ENCODE results near the gene MAPK8.

The MAPK8 gene

GRCh38 chr10:48282829-48283228, 23.6 kb upstream of the MAPK8 start:
- TF ChIP-seq EZH2 (optimal IDR thresholded peaks at IDR 0.05; ENCODE audit: low read depth, low read length) (no peak), CTCF (IDR thresholded peaks at IDR 0.05; ENCODE audit: low read length) (no peak), EZH2phosphoT487 (IDR thresholded peaks at IDR 0.05; ENCODE audit: low read length) (no peak)
- Histone ChIP-seq H3K9me2 (replicated peaks; ENCODE audit: insufficient read depth, low read length) (no peaks in the 10 kb centered on the region), H3K4me3 (ENCODE audit: low read length) (no peak overlapping the region), H3K27ac (ENCODE audit: low read length) (no peak overlapping the region), H3K27me3 (replicated peaks; ENCODE audit: insufficient read depth, low read length) (no peaks in the 10 kb centered on the region), H3K4me1 (ENCODE audit: low read length) (peaks cover 11% of the 10 kb centered on the region; the same call in 1 of the 2 replicates), H2AFZ (ENCODE audit: low read length) (no peak overlapping the region), H3K36me3 (replicated peaks; ENCODE audit: insufficient read depth, low read length) (no peaks in the 10 kb centered on the region), H3K9me3 (replicated peaks; ENCODE audit: insufficient read depth, low read length) (no peaks in the 10 kb centered on the region), H3F3A (ENCODE audit: insufficient read depth, low read length) (no peaks in the 10 kb centered on the region), H3K9ac (ENCODE audit: low read length) (no peak overlapping the region), H4K20me1 (ENCODE audit: insufficient read depth, low read length) (no peaks in the 10 kb centered on the region), H3K79me2 (ENCODE audit: low read length) (no peaks in the 10 kb centered on the region), H3K4me2 (ENCODE audit: low read depth, low read length) (no peak overlapping the region)
- peak; percentile 58 for DNase-seq

GRCh38 chr10:48284002-48284546, 22.4 kb upstream of the MAPK8 start:
- no peaks in the 10 kb centered on the region for H3K36me3 ChIP-seq (replicated peaks; ENCODE audit: insufficient read depth, low read length)
- H3K4me3 ChIP-seq (ENCODE audit: low read length): no peak overlapping the region
- H3K9me3 ChIP-seq (replicated peaks; ENCODE audit: insufficient read depth, low read length): no peaks in the 10 kb centered on the region
- no peak for TF ChIP-seq CTCF (IDR thresholded peaks at IDR 0.05; ENCODE audit: low read length)
- TF ChIP-seq EZH2phosphoT487 (IDR thresholded peaks at IDR 0.05; ENCODE audit: low read length): no peak
- no peak for TF ChIP-seq EZH2 (optimal IDR thresholded peaks at IDR 0.05; ENCODE audit: low read depth, low read length)
- DNase-seq: no peak
- H3K79me2 ChIP-seq (ENCODE audit: low read length): no peaks in the 10 kb centered on the region
- H3K4me2 ChIP-seq (ENCODE audit: low read depth, low read length): no peak overlapping the region
- H4K20me1 ChIP-seq (ENCODE audit: insufficient read depth, low read length): no peaks in the 10 kb centered on the region
- no peak overlapping the region for H3K27ac ChIP-seq (ENCODE audit: low read length)
- no peaks in the 10 kb centered on the region for H3F3A ChIP-seq (ENCODE audit: insufficient read depth, low read length)
- peaks cover 11% of the 10 kb centered on the region; the same call in 1 of the 2 replicates for H3K4me1 ChIP-seq (ENCODE audit: low read length)
- no peak overlapping the region for H3K9ac ChIP-seq (ENCODE audit: low read length)
- no peak overlapping the region for H2AFZ ChIP-seq (ENCODE audit: low read length)
- no peaks in the 10 kb centered on the region for H3K9me2 ChIP-seq (replicated peaks; ENCODE audit: insufficient read depth, low read length)
- no peaks in the 10 kb centered on the region for H3K27me3 ChIP-seq (replicated peaks; ENCODE audit: insufficient read depth, low read length)

GRCh38 chr10:48284811-48285210, 21.7 kb upstream of the MAPK8 start:
- Histone ChIP-seq H3K27ac (ENCODE audit: low read length) (no peak overlapping the region), H3K9ac (ENCODE audit: low read length) (no peak overlapping the region), H3K4me3 (ENCODE audit: low read length) (no peak overlapping the region), H4K20me1 (ENCODE audit: insufficient read depth, low read length) (no peaks in the 10 kb centered on the region), H3K4me2 (ENCODE audit: low read depth, low read length) (no peak overlapping the region), H3F3A (ENCODE audit: insufficient read depth, low read length) (no peaks in the 10 kb centered on the region), H3K9me2 (replicated peaks; ENCODE audit: insufficient read depth, low read length) (no peaks in the 10 kb centered on the region), H2AFZ (ENCODE audit: low read length) (no peak overlapping the region), H3K36me3 (replicated peaks; ENCODE audit: insufficient read depth, low read length) (no peaks in the 10 kb centered on the region), H3K4me1 (ENCODE audit: low read length) (peaks cover 11% of the 10 kb centered on the region; the same call in 1 of the 2 replicates), H3K79me2 (ENCODE audit: low read length) (no peaks in the 10 kb centered on the region), H3K9me3 (replicated peaks; ENCODE audit: insufficient read depth, low read length) (no peaks in the 10 kb centered on the region), H3K27me3 (replicated peaks; ENCODE audit: insufficient read depth, low read length) (no peaks in the 10 kb centered on the region)
- no peak for DNase-seq
- no peak for TF ChIP-seq EZH2phosphoT487 (IDR thresholded peaks at IDR 0.05; ENCODE audit: low read length)
- TF ChIP-seq EZH2 (optimal IDR thresholded peaks at IDR 0.05; ENCODE audit: low read depth, low read length): no peak
- TF ChIP-seq CTCF (IDR thresholded peaks at IDR 0.05; ENCODE audit: low read length): no peak

Data from MM.1S (cell line).